ENCODE results near the gene UTF1.

The UTF1 gene

DNA sequence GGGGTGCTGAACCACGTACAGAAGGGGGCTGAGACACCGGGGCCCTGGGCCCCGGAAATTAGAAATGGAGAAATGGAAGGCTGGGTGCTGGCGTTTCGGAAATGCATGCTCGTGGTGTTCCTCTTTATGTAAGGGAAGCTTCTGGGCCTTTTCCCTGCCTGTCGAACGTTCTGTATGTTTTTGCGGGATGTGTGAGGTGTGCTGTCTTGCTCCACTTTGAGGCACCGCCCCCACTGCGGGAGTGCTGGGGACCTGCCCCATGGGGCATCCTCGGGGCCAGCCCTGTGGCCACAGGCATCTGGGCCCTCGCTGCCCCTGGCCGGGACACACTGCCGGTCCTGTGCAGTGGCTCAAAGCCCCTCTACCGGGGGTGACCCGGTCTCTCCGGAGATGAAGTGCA is 5.9 kb downstream of the UTF1 start:
- H3K4me3 ChIP-seq (ENCODE audit: low read depth, low read length): no peak overlapping the region

DNA sequence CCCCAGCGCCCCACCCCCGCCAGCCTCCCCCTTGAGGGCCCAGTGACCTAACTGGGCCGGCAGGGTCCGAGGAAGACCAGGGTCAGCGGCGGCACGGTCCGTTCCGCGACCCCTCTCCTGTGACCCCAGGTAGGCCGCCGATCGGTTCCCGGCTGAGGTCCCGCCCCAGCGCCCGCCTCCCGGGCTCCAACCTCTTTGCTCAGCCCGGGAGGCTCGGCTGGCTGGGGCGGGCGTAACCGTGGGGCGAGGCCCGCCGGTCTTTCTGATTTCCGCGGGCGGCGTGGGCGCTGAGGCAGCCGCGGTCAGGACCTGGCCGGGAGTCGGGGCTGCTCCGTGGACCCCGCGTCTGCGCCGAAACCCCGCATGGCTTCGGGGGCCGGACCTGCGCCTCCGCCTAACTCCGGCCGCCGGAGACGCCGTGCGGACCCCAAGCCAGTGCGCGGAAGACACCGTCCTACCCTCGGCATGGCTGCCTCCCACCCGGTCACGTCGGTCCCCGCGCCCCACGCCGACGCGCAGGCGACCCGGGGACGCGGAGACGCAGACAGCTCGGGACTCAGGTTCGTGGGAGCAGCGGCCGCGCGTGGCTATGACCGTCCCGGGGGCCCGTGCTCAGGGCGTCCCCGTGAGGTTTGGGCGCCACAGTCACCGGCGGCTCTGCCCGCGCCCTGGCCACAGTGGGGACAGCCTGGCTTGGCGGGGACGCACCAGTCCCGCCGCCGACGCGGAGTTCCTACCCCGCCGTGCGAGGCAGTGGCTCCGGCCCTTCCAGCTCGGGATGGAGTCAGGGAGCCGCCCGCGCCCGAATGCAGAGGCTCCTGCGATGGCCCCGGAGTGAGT is 6.6 kb downstream of the UTF1 start:
- no peak overlapping the region for H3K4me3 ChIP-seq (ENCODE audit: low read depth, low read length)
- no peak for TF ChIP-seq CTCF (IDR thresholded peaks at IDR 0.05; ENCODE audit: borderline replicate concordance, insufficient read depth, low read depth, low read length)

More for the DNA sequence above, 5.9 kb downstream of the UTF1 start:
- no peak for TF ChIP-seq CTCF (IDR thresholded peaks at IDR 0.05; ENCODE audit: borderline replicate concordance, insufficient read depth, low read depth, low read length)

- no peak overlapping the region for H3K4me3 ChIP-seq (ENCODE audit: low read depth, low read length)
- TF ChIP-seq CTCF (IDR thresholded peaks at IDR 0.05; ENCODE audit: borderline replicate concordance, insufficient read depth, low read depth, low read length): no peak
Observed at GRCh38 chr10:133237241-133237587, 7.2 kb downstream of the UTF1 start.

GRCh38 chr10:133237588-133238465 is 7.8 kb downstream of the UTF1 start, which contains the start of gene VENTX:
Gene VENTX, plus strand, starts transcription at chr10:133237855. Its CDS starts 60 bp downstream, at chr10:133237915.
- H3K4me3 ChIP-seq (ENCODE audit: low read depth, low read length): no peak within 1 kb of the TSS
- no peak for TF ChIP-seq CTCF (IDR thresholded peaks at IDR 0.05; ENCODE audit: borderline replicate concordance, insufficient read depth, low read depth, low read length)

- H3K4me3 ChIP-seq (ENCODE audit: low read depth, low read length): no peak overlapping the region
- no peak for TF ChIP-seq CTCF (IDR thresholded peaks at IDR 0.05; ENCODE audit: borderline replicate concordance, insufficient read depth, low read depth, low read length)
Observed at GRCh38 chr10:133238466-133238804, 8.4 kb downstream of the UTF1 start.

DNA sequence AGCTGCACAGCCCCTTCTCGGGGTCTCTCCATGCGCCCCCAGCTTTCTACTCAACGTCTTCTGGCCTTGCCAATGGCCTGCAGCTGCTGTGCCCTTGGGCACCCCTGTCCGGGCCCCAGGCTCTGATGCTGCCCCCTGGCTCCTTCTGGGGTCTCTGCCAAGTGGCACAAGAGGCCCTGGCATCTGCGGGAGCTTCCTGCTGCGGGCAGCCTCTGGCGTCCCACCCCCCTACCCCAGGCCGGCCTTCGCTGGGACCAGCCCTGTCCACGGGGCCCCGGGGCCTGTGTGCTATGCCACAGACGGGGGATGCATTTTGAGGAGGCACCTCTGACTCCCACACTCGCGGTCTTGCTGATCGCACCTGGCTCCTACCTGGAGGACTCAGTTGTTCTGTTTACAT is 10.0 kb downstream of the UTF1 start:
- no peak for TF ChIP-seq CTCF (IDR thresholded peaks at IDR 0.05; ENCODE audit: borderline replicate concordance, insufficient read depth, low read depth, low read length)
- H3K4me3 ChIP-seq (ENCODE audit: low read depth, low read length): no peak overlapping the region

Measured in GM12875 (cell line).